GM23248 (cell line): ENCODE measurements around the gene FBXO39.

Experiments
- EZH2 ChIP-seq: fragments of 200-600 bp; sonication (generic); IDR thresholded peaks from 2 replicates; pipeline ENCODE4 v1.6.1; 2018; ENCODE audit warnings: antibody characterized with exemption, mild to moderate bottlenecking; ENCODE audit not compliant: insufficient read depth, poor library complexity, severe bottlenecking
- EZH2phosphoT487 ChIP-seq: fragments of 200-600 bp; sonication (generic); IDR thresholded peaks from 2 replicates; pipeline ENCODE4 v1.6.1; 2018; ENCODE audit warnings: antibody characterized with exemption, moderate library complexity, mild to moderate bottlenecking, low read depth; ENCODE audit not compliant: insufficient read depth

GRCh38 chr17:6830383-6830986 lies 54.5 kb downstream of the FBXO39 start:
- no peak for TF ChIP-seq EZH2
- TF ChIP-seq EZH2phosphoT487 = no peak
